GM12873 (cell line): ENCODE measurements around the gene ANKRD23.

Source experiments
- CTCF ChIP-seq: IDR thresholded peaks from 2 replicates; pipeline ENCODE4 v1.5.1; 2012; ENCODE audit warnings: low read depth, mild to moderate bottlenecking, moderate library complexity, low read length, control low read depth; ENCODE audit not compliant: insufficient read depth; ENCODE audit errors: missing control alignments

The ANKRD23 gene

GRCh38 chr2:96865654-96866053 lies 21.8 kb upstream of the ANKRD23 start:
- no peak for TF ChIP-seq CTCF

GRCh38 chr2:96864343-96865091 lies 20.7 kb upstream of the ANKRD23 start:
- TF ChIP-seq CTCF: no peak

GRCh38 chr2:96863575-96864342 lies 19.9 kb upstream of the ANKRD23 start:
- TF ChIP-seq CTCF: no peak

- TF ChIP-seq CTCF: no peak
Observed at GRCh38 chr2:96861074-96861473, 17.3 kb upstream of the ANKRD23 start.

- TF ChIP-seq CTCF: no peak
Observed at GRCh38 chr2:96860065-96861029, 16.5 kb upstream of the ANKRD23 start.

GRCh38 chr2:96859681-96860064 lies 15.9 kb upstream of the ANKRD23 start:
- TF ChIP-seq CTCF: no peak
